Osteoblast (primary cell): ENCODE data around the gene ATP2A3. TPM values are rescaled to one million over a fixed set of nuclear protein-coding genes. Genes with fewer than 3 reads are reported as not detected.

Experiments
- DNase-seq: peaks from one replicate; pipeline ENCODE4 v3.0.0; 2011; ENCODE audit warnings: low spot score, mixed read lengths; ENCODE audit not compliant: insufficient read length; ENCODE audit errors: missing footprints
- H2AFZ ChIP-seq: 2 replicates; pipeline ENCODE4 v1.6.0; 2011; ENCODE audit warnings: mild to moderate bottlenecking, low read length
- H3K27ac ChIP-seq: 2 replicates; pipeline ENCODE4 v1.5.1; 2011; ENCODE audit warnings: mild to moderate bottlenecking, low read depth, low read length, moderate library complexity
- H3K27me3 ChIP-seq: 2 replicates; pipeline ENCODE4 v1.6.0; 2012; ENCODE audit warnings: mild to moderate bottlenecking, control low read depth, inconsistent platforms, low read length, moderate library complexity; ENCODE audit not compliant: insufficient read depth
- H3K36me3 ChIP-seq: 2 replicates; pipeline ENCODE4 v1.5.1; 2011; ENCODE audit warnings: mild to moderate bottlenecking, low read length, control low read depth, moderate library complexity; ENCODE audit not compliant: insufficient read depth
- H3K4me1 ChIP-seq: 2 replicates; pipeline ENCODE4 v1.5.1; 2011; ENCODE audit warnings: mild to moderate bottlenecking, low read length, control low read depth, moderate library complexity; ENCODE audit not compliant: insufficient read depth
- H3K4me2 ChIP-seq: 2 replicates; pipeline ENCODE4 v1.6.0; 2011; ENCODE audit warnings: mild to moderate bottlenecking, low read length; ENCODE audit not compliant: insufficient read depth
- H3K4me3 ChIP-seq: fragments of 200-600 bp; sonication (generic); 3 replicates; pipeline ENCODE4 v1.5.1; 2012; ENCODE audit warnings: mild to moderate bottlenecking, low read length, inconsistent platforms; ENCODE audit not compliant: insufficient read depth
- H3K79me2 ChIP-seq: 2 replicates; pipeline ENCODE4 v1.6.0; 2012; ENCODE audit warnings: mild to moderate bottlenecking, low read length, control low read depth, inconsistent platforms; ENCODE audit not compliant: insufficient read depth
- H3K9me3 ChIP-seq: 2 replicates; pipeline ENCODE4 v1.5.1; 2011; ENCODE audit warnings: low read depth, low read length, control low read depth
- H4K20me1 ChIP-seq: 2 replicates; pipeline ENCODE4 v1.6.0; 2012; ENCODE audit warnings: mild to moderate bottlenecking, low read length, control low read depth; ENCODE audit not compliant: insufficient read depth
- CTCF ChIP-seq: IDR thresholded peaks from 2 replicates; pipeline ENCODE4 v1.5.1; 2011; ENCODE audit warnings: mild to moderate bottlenecking, low read depth, low read length, moderate library complexity; ENCODE audit errors: extremely low read depth
- total RNA-seq: library from RNA; depleted of rRNA; stranded (reverse); fragments of >200 nt; gene quantifications from 2 replicates; pipeline ENCODE4 v1.2.3, GENCODE V29; 2012

ATP2A3 gene
- total RNA-seq, 1 donor, result 1.4 TPM

- no peaks in the 10 kb centered on the region for H3K27me3 ChIP-seq
- no peaks in the 10 kb centered on the region for H3K4me1 ChIP-seq
- DNase-seq, result peak; percentile 50
- H3K36me3 ChIP-seq, result no peaks in the 10 kb centered on the region
- no peak overlapping the region for H3K4me3 ChIP-seq
- no peak overlapping the region for H3K27ac ChIP-seq
- H4K20me1 ChIP-seq, result no peaks in the 10 kb centered on the region
- no peak overlapping the region for H2AFZ ChIP-seq
- TF ChIP-seq CTCF, result no peak
- peaks cover 7% of the 10 kb centered on the region for H3K9me3 ChIP-seq
- H3K79me2 ChIP-seq, result no peaks in the 10 kb centered on the region
- no peak overlapping the region for H3K4me2 ChIP-seq
These were observed 10.7 kb upstream of the ATP2A3 start for GRCh38 chr17:3974980-3975379.

GRCh38 chr17:3974138-3974687 is 10.0 kb upstream of the ATP2A3 start:
- Histone ChIP-seq H4K20me1 (no peaks in the 10 kb centered on the region), H3K36me3 (no peaks in the 10 kb centered on the region), H3K27ac (no peak overlapping the region), H3K4me1 (no peaks in the 10 kb centered on the region), H3K79me2 (no peaks in the 10 kb centered on the region), H3K4me2 (no peak overlapping the region), H2AFZ (no peak overlapping the region), H3K4me3 (no peak overlapping the region), H3K9me3 (peaks cover 7% of the 10 kb centered on the region), H3K27me3 (no peaks in the 10 kb centered on the region)
- DNase-seq, result peak; percentile 49
- TF ChIP-seq CTCF, result no peak

- Histone ChIP-seq H4K20me1 (no peaks in the 10 kb centered on the region), H3K79me2 (no peaks in the 10 kb centered on the region), H3K4me2 (no peak overlapping the region), H3K9me3 (peaks cover 4% of the 10 kb centered on the region), H3K27ac (no peak overlapping the region), H3K36me3 (no peaks in the 10 kb centered on the region), H3K4me1 (no peaks in the 10 kb centered on the region), H3K4me3 (no peak overlapping the region), H3K27me3 (no peaks in the 10 kb centered on the region), H2AFZ (no peak overlapping the region)
- TF ChIP-seq CTCF, result no peak
- DNase-seq, result peak; percentile 36
These were observed 9.4 kb upstream of the ATP2A3 start for GRCh38 chr17:3973495-3974137.

GRCh38 chr17:3972931-3973330 is 8.7 kb upstream of the ATP2A3 start:
- Histone ChIP-seq H3K4me2 (no peak overlapping the region), H3K9me3 (peaks cover 4% of the 10 kb centered on the region), H4K20me1 (no peaks in the 10 kb centered on the region), H2AFZ (no peak overlapping the region), H3K4me1 (no peaks in the 10 kb centered on the region), H3K79me2 (no peaks in the 10 kb centered on the region), H3K36me3 (no peaks in the 10 kb centered on the region), H3K27me3 (no peaks in the 10 kb centered on the region), H3K4me3 (no peak overlapping the region), H3K27ac (no peak overlapping the region)
- peak; percentile 81 for DNase-seq
- no peak for TF ChIP-seq CTCF
